ENCODE results near the gene CREBBP. TPM values are rescaled to one million over a fixed set of nuclear protein-coding genes. Genes with fewer than 3 reads are reported as not detected.
"Not testable (repeated sequence)": the region's sequence is repeated elsewhere in the genome, so short reads cannot be mapped to it uniquely, and the experiment has no call there.

The CREBBP gene
- 100 to 1,000 TPM in 1 of 3 donors, 10 to 100 TPM in 2; 57.9 to 107 (median 81.6) TPM for total RNA-seq
- long read RNA-seq, donor 1, partial matches to known transcripts, result 13 of 22 reads
- long read RNA-seq, donor 1, other reads (novel, unspliced or antisense), result 9 of 22 reads
- long read RNA-seq, donor 2, partial matches to known transcripts, result 0 of 1 reads
- long read RNA-seq, donor 2, other reads (novel, unspliced or antisense), result 1 of 1 reads

- Histone ChIP-seq H3K4me3 (peak within 1 kb of the TSS; percentile 50), H3K9me3 (no peaks in the 10 kb centered on the region), H3K36me3 (ENCODE audit: low read depth) (no peaks in the 10 kb centered on the region), H3K4me1 (ENCODE audit: low read depth) (peaks cover 22% of the 10 kb centered on the region)
- no peak for TF ChIP-seq CTCF (IDR thresholded peaks at IDR 0.05)
- DNase-seq (peak; percentile 89 to 93 (median 89)), ATAC-seq (peak; percentile 95)
- intact Hi-C loops (cut with DNase I, micrococcal nuclease), result no loop called here
Observed at GRCh38 chr16:3880623-3881498, at the start of gene CREBBP. Gene CREBBP (minus strand): TSS chr16:3880713. CDS start chr16:3879916, 797 bp downstream.

GRCh38 chr16:3927147-3927546 is 46.6 kb upstream of the CREBBP start:
- ATAC-seq; intact Hi-C loops (cut with DNase I, micrococcal nuclease); DNase-seq; H3K4me1 ChIP-seq (ENCODE audit: low read depth); H3K36me3 ChIP-seq (ENCODE audit: low read depth); H3K9me3 ChIP-seq; H3K4me3 ChIP-seq: not testable (repeated sequence)

- intact Hi-C loops (cut with DNase I, micrococcal nuclease), result no loop called here
- Histone ChIP-seq H3K36me3 (ENCODE audit: low read depth) (no peaks in the 10 kb centered on the region), H3K4me3 (no peak overlapping the region), H3K4me1 (ENCODE audit: low read depth) (no peaks in the 10 kb centered on the region), H3K9me3 (no peaks in the 10 kb centered on the region)
- no peak for TF ChIP-seq CTCF (IDR thresholded peaks at IDR 0.05)
- no peak for ATAC-seq
- no peak for DNase-seq
Observed at GRCh38 chr16:3924763-3925162, 44.2 kb upstream of the CREBBP start.

- H3K4me1 ChIP-seq (ENCODE audit: low read depth), result no peaks in the 10 kb centered on the region
- intact Hi-C loops (cut with DNase I, micrococcal nuclease), result no loop called here
- peaks cover 3% of the 10 kb centered on the region for H3K9me3 ChIP-seq
- no peak for TF ChIP-seq CTCF (IDR thresholded peaks at IDR 0.05)
- no peaks in the 10 kb centered on the region for H3K36me3 ChIP-seq (ENCODE audit: low read depth)
- ATAC-seq (no peak), DNase-seq (no peak)
- no peak overlapping the region for H3K4me3 ChIP-seq
Observed at GRCh38 chr16:3922241-3922640, 41.7 kb upstream of the CREBBP start.

- ATAC-seq (no peak), DNase-seq (no peak)
- no peaks in the 10 kb centered on the region for H3K4me1 ChIP-seq (ENCODE audit: low read depth)
- peaks cover 3% of the 10 kb centered on the region for H3K9me3 ChIP-seq
- H3K36me3 ChIP-seq (ENCODE audit: low read depth), result no peaks in the 10 kb centered on the region
- intact Hi-C loops (cut with DNase I, micrococcal nuclease), result no loop called here
- H3K4me3 ChIP-seq, result no peak overlapping the region
- no peak for TF ChIP-seq CTCF (IDR thresholded peaks at IDR 0.05)
Observed at GRCh38 chr16:3920206-3920605, 39.7 kb upstream of the CREBBP start.

GRCh38 chr16:3919413-3919812 is 38.9 kb upstream of the CREBBP start:
- H3K36me3 ChIP-seq (ENCODE audit: low read depth), result no peaks in the 10 kb centered on the region
- H3K9me3 ChIP-seq, result peaks cover 3% of the 10 kb centered on the region
- no peak overlapping the region for H3K4me3 ChIP-seq
- TF ChIP-seq CTCF (IDR thresholded peaks at IDR 0.05), result no peak
- ATAC-seq (no peak), DNase-seq (no peak)
- intact Hi-C loops (cut with DNase I, micrococcal nuclease), result no loop called here
- no peaks in the 10 kb centered on the region for H3K4me1 ChIP-seq (ENCODE audit: low read depth)
